Measurements from ENCODE around the gene VILL. TPM values are rescaled to one million over a fixed set of nuclear protein-coding genes. Genes with fewer than 3 reads are reported as not detected.
A peak's percentile ranks its signal among the peaks of the same experiment; 100 is the strongest.

Gene VILL
- total and polyA plus RNA-seq, 12 donors: 1.2 to 6.4 (median 2.4) TPM

DNA sequence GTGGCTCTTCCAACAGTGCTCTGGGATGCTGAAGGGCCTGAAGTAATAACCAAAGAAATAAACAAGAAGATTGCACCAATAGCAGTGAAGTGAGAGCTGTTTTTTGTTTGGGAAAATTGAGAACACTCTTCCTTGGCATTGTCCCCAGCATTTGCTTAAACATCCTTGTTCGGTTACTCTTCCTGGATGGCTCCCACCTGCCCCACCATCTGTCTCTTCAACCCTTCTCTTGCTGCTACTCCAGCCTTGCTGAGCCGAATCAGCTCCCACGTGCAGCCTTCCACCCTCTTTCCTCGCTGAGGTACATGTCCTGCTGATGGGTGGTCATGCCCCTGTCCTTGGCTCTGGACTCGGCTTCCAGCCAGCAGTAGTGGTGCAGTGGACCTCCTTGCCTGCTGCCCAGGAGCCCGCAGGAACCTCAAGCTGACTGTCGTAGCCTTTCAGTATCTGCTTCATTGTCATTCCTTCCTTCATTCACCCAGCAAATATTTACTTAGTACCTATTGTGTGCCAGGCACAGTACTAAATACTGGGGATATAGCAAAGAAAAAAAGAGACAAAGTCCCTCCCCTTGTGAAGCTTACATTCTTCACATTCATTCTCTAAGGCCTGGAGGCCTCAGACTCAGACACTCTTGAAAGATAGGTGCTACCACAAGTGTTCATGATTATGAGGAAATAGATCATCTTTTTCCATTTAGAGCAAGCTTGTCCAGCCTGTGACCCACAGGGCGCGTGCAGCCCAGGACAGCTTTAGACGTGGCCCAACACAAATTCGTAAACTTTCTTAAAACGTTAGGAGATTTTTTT, 17.1 kb upstream of the VILL start:
- peak overlapping the region in 4 of 10 donors; percentile 56 to 69 (median 57) for H3K27ac ChIP-seq
- WGBS, 2 donors: 84 to 86% methylated on average over 12 of the region's 12 CpGs

DNA sequence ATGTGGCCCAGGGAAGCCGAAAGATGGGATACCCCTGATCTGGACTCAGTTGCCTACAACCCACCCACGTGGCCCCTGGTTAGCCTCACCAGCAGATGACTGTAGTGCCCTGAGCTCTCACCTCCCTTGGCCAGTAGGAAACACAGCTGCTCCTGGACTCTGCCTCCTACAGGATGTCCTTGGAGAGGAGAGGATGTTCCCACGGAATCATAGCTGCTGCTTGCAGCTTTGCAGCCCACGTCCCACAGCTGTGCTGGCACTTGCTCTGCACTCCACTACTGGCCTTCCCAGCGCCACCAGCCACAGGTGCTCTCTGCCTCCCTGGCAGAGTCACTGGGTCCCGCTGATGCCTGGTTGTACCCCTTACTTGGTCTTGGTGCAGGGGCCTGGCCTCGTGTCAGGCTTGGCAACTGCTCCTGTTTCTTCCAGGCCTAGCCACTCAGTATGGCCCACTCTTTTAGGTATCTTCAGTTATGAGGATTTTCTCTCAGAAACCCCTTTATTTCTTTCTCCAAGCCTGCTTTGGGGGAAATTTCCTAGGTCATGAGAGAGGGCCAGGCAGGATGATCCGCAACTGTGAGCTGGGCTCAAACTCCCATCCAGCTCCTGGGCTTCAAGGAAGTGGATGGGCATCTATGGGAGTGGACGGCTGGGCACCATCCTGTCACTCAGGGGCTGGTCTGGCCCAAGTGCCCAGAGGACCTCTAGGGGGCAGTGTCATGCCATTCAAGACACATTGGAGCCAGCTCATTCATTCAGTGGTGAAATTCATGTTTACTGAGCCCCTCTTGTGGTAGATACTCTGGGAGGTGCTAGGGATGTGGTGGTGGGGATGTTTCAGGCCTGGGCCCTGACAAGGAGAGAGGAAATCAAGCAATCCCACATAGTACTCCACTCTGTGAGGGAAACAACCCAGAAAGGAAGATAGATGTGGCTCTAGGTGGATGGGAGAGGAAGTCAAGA, 16.2 kb upstream of the VILL start:
- intact Hi-C loops (cut with DNase I): loop anchor here in 1 of 10 donors (5.0 kb wide), 1 partner anchor 417 kb away; no protein-coding TSS in a partner anchor
- H3K36me3 ChIP-seq: peaks cover 0 to 84% (median 13%) of the 10 kb centered on the region in 9 donors
- TF ChIP-seq, protein P1, sequence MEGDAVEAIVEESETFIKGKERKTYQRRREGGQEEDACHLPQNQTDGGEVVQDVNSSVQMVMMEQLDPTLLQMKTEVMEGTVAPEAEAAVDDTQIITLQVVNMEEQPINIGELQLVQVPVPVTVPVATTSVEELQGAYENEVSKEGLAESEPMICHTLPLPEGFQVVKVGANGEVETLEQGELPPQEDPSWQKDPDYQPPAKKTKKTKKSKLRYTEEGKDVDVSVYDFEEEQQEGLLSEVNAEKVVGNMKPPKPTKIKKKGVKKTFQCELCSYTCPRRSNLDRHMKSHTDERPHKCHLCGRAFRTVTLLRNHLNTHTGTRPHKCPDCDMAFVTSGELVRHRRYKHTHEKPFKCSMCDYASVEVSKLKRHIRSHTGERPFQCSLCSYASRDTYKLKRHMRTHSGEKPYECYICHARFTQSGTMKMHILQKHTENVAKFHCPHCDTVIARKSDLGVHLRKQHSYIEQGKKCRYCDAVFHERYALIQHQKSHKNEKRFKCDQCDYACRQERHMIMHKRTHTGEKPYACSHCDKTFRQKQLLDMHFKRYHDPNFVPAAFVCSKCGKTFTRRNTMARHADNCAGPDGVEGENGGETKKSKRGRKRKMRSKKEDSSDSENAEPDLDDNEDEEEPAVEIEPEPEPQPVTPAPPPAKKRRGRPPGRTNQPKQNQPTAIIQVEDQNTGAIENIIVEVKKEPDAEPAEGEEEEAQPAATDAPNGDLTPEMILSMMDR (IDR thresholded peaks at IDR 0.05): peak; percentile 46 to 87 (median 77)

More for the DNA sequence above, 17.1 kb upstream of the VILL start:
- H3K9me3 ChIP-seq: no peaks in the 10 kb centered on the region
- no peak for DNase-seq
- TF ChIP-seq, protein P1 (IDR thresholded peaks at IDR 0.05): no peak
- no peak for ATAC-seq
- no peaks in the 10 kb centered on the region for H3K27me3 ChIP-seq
- intact Hi-C loops (cut with DNase I): no loop called here
- peaks cover 4 to 46% (median 24%) of the 10 kb centered on the region in 9 donors for H3K4me1 ChIP-seq
- peaks cover 0 to 78% (median 13%) of the 10 kb centered on the region in 9 donors for H3K36me3 ChIP-seq
- no peak overlapping the region for H3K4me3 ChIP-seq

DNA sequence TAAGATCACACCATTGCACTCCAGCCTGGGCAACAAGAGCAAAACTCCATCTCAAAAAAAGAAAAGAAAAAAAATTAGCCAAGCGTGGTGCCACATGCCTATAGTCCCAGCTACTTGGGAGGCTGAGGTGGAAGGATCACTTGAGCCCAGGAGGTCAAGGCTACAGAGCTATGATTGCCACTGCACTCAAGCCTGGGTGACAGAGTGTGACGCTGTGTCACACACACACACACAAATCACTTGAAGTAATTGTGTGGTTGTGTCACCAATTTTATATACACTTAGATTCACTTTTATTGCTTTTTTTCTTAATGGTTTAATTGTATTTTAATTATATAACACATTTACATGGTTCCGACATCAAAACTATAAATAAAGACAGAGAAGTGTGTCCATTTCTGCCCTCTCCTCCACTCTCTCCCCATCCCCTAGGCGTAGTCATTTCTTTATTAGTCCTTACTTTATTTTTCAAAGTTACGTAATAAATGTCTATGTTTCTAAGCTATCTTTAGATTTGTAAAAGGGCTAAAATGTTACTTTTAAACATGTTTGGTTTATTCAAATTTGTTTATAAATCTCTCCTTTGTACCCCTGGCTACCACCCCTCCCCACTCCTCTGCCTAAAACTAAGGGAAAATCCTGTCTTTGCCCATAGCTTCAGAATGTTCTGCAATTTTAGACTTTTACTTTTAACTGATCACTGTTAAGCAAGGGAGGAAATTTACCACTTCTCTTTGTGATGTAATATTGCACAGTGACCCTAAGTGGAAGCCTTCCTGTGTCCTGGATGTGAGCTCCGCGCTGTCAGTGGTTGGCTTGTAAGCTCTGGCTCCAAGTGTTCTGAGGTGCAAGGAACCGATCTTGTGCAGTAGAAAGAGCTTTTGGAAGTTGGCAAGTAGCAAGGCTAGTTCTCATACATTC, 10.8 kb upstream of the VILL start:
- no peaks in the 10 kb centered on the region for H3K27me3 ChIP-seq
- peaks cover 0 to 24% (median 3%) of the 10 kb centered on the region in 9 donors for H3K4me1 ChIP-seq
- no peaks in the 10 kb centered on the region for H3K9me3 ChIP-seq
- intact Hi-C loops (cut with DNase I): loop anchor here in 1 of 10 donors (5.0 kb wide), 1 partner anchor 422 kb away; no protein-coding TSS in a partner anchor
- peaks cover 0 to 92% (median 24%) of the 10 kb centered on the region in 9 donors for H3K36me3 ChIP-seq
- H3K4me3 ChIP-seq: no peak overlapping the region
- peak in 1 of 2 donors; percentile 2 for DNase-seq
- 94 to 96% methylated on average over 8 of the region's 8 CpGs for WGBS, 2 donors
- ATAC-seq: no peak
- TF ChIP-seq, protein P1 (IDR thresholded peaks at IDR 0.05): no peak
- peak overlapping the region in 1 of 10 donors; percentile 12 for H3K27ac ChIP-seq

More for the DNA sequence above, 16.2 kb upstream of the VILL start:
- Histone ChIP-seq H3K27ac (peak overlapping the region in 6 of 10 donors; percentile 18 to 69 (median 56)), H3K4me1 (peaks cover 1 to 37% (median 17%) of the 10 kb centered on the region in 9 donors), H3K9me3 (no peaks in the 10 kb centered on the region), H3K4me3 (no peak overlapping the region), H3K27me3 (no peaks in the 10 kb centered on the region)
- DNase-seq (peak; percentile 48 to 67), ATAC-seq (peak; percentile 71 to 88 (median 81))
- 60 to 67% methylated on average over 9 of the region's 9 CpGs for WGBS, 2 donors
